Breast epithelium (tissue), 4 donors: ENCODE data around the gene CPHXL2. TPM values are rescaled to one million over a fixed set of nuclear protein-coding genes. Genes with fewer than 3 reads are reported as not detected.

Source experiments
- DNase-seq, 2 donors: peaks; one replicate each; pipeline ENCODE4 v3.0.0-alpha.2; 2019; ENCODE audit warnings: low spot score in 2 of 2
- H3K27ac ChIP-seq, 2 donors: fragments of 200-600 bp; sonication (generic) in 1 of 2; one replicate each; pipeline ENCODE4 v1.5.1; 2016 to 2019; ENCODE audit warnings: mild to moderate bottlenecking in 1 of 2
- H3K27me3 ChIP-seq, 2 donors: fragments of 200-600 bp; sonication (generic) in 1 of 2; one replicate each; pipeline versions ENCODE4 v1.5.1 to v1.6.0; 2017 to 2019; ENCODE audit warnings: control low read depth in 1 of 2, mild to moderate bottlenecking in 1 of 2
- H3K36me3 ChIP-seq: fragments of 200-600 bp; one replicate; pipeline ENCODE4 v1.5.1; 2019
- H3K4me1 ChIP-seq, 2 donors: fragments of 200-600 bp; sonication (generic); one replicate each; pipeline ENCODE4 v1.5.1; 2016 to 2019; ENCODE audit warnings: control low read depth in 1 of 2
- H3K4me3 ChIP-seq, 3 donors: fragments of 200-600 bp; sonication (generic); 1 replicate in 2 of 3; 2 replicates in 1 of 3; pipeline ENCODE4 v1.5.1; 2016 to 2019; ENCODE audit warnings: mild to moderate bottlenecking in 3 of 3, moderate library complexity in 2 of 3
- H3K9me3 ChIP-seq, 2 donors: fragments of 200-600 bp; sonication (generic) in 1 of 2; one replicate each; pipeline ENCODE4 v1.5.1; 2016 to 2019; ENCODE audit warnings: control low read depth in 1 of 2
- POLR2A ChIP-seq: fragments of 450-650 bp; IDR thresholded peaks from one replicate; pipeline ENCODE4 v1.6.1; 2016; ENCODE audit warnings: antibody characterized with exemption, mild to moderate bottlenecking, moderate library complexity
- POLR2AphosphoS5 ChIP-seq, 3 donors: sonication (generic); formaldehyde crosslinking; IDR thresholded peaks; one replicate each; pipeline ENCODE4 v1.6.1; 2017; ENCODE audit warnings: antibody characterized with exemption in 3 of 3
- intact Hi-C: fragments of 100-400 bp; cut with DNase I; formaldehyde crosslinking; loops from one replicate; pipeline ENCODE4 v1.15.1; 2023; ENCODE audit warnings: low total_unique reads
- total RNA-seq, 3 donors: library from RNA; depleted of rRNA; stranded (reverse); fragments of >200 nt; gene quantifications; one replicate each; pipeline ENCODE4 v1.1.0, GENCODE V29; 2016
- TF ChIP-seq, protein P1 (sequence below), 3 donors: fragments of 450-650 bp; IDR thresholded peaks; one replicate each; pipeline ENCODE4 v1.5.1; 2016 to 2017; ENCODE audit warnings: antibody characterized with exemption in 3 of 3, mild to moderate bottlenecking in 3 of 3, moderate library complexity in 3 of 3

The CPHXL2 gene
- total RNA-seq, 3 donors from 2014 or later: not detected

DNA sequence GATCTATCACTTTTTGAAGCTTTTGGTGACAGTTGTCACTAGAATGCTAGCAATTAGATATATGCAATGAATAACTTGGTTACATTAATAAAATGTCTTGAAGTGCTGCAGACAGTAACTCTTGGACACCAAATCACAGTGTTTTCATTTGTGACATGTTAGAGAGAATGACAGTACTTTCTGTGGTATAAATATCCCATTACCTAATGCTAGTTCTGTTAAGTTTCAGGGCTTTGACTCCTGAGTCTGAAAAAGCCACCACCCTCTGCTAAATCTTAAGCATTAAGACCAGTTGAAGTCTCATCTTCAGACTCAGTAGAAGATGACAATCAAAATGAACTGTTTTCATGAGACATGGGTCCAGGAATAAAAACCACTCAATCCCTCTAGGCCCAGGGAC lies 10.6 kb upstream of the CPHXL2 start:
- H3K27me3 ChIP-seq: no peaks in the 10 kb centered on the region
- H3K36me3 ChIP-seq: no peaks in the 10 kb centered on the region
- intact Hi-C loops: no loop called here
- DNase-seq: no peak
- H3K27ac ChIP-seq: no peak overlapping the region
- TF ChIP-seq POLR2A (no peak), POLR2AphosphoS5 (IDR thresholded peaks at IDR 0.05) (no peak)
- TF ChIP-seq, protein P1, sequence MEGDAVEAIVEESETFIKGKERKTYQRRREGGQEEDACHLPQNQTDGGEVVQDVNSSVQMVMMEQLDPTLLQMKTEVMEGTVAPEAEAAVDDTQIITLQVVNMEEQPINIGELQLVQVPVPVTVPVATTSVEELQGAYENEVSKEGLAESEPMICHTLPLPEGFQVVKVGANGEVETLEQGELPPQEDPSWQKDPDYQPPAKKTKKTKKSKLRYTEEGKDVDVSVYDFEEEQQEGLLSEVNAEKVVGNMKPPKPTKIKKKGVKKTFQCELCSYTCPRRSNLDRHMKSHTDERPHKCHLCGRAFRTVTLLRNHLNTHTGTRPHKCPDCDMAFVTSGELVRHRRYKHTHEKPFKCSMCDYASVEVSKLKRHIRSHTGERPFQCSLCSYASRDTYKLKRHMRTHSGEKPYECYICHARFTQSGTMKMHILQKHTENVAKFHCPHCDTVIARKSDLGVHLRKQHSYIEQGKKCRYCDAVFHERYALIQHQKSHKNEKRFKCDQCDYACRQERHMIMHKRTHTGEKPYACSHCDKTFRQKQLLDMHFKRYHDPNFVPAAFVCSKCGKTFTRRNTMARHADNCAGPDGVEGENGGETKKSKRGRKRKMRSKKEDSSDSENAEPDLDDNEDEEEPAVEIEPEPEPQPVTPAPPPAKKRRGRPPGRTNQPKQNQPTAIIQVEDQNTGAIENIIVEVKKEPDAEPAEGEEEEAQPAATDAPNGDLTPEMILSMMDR (IDR thresholded peaks at IDR 0.05): no peak
- H3K4me3 ChIP-seq: no peak overlapping the region
- no peaks in the 10 kb centered on the region for H3K4me1 ChIP-seq
- no peaks in the 10 kb centered on the region for H3K9me3 ChIP-seq

DNA sequence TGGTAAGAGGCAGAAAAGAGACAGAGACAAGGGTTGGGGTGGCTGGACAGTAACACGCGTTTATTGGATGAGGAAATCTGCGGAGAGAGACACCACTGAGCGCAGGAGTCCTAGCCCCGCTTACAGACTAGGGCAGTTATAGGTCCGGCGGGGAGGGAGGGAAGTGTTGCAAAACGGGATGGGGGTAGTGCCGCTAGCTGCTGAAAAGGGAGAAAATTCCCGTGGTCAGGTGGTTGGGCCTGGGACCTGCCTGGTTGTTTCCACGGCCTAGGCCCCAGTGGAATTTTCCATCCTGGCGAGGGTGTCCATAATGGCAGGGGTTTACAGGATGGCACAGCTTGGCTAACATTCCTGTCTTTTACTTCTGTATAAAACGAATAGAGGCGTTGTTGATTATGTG lies 5.5 kb upstream of the CPHXL2 start:
- Histone ChIP-seq H3K9me3 (no peaks in the 10 kb centered on the region), H3K27ac (no peak overlapping the region), H3K27me3 (no peaks in the 10 kb centered on the region), H3K36me3 (no peaks in the 10 kb centered on the region), H3K4me3 (no peak overlapping the region), H3K4me1 (no peaks in the 10 kb centered on the region)
- TF ChIP-seq POLR2A: no peak
- TF ChIP-seq, protein P1 (IDR thresholded peaks at IDR 0.05): no peak
- TF ChIP-seq POLR2AphosphoS5 (IDR thresholded peaks at IDR 0.05): no peak
- intact Hi-C loops: no loop called here
- no peak for DNase-seq

DNA sequence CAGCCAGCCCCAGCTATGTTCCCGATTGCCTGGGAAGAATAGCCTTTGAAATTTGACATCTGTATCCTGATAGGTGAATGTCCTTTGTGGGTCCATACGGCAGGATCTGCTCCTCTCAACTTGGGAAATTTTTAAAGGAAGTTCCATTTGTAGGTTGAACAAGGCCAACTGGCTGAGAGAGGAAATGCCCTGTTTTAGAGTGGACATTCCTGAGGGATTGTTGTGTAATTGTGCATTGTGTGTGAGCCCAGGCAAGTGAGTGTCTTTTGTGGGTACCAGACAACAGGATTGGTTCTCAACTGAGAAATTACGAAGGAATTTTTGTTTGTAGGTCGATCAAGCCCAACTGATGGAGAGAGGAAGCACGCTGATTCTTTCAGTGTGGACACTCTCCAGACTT lies 2.6 kb upstream of the CPHXL2 start:
- Histone ChIP-seq H3K9me3 (no peaks in the 10 kb centered on the region), H3K4me3 (no peak overlapping the region), H3K27ac (no peak overlapping the region), H3K36me3 (no peaks in the 10 kb centered on the region), H3K4me1 (no peaks in the 10 kb centered on the region), H3K27me3 (no peaks in the 10 kb centered on the region)
- TF ChIP-seq POLR2A (no peak), POLR2AphosphoS5 (IDR thresholded peaks at IDR 0.05) (no peak)
- TF ChIP-seq, protein P1 (IDR thresholded peaks at IDR 0.05): no peak
- intact Hi-C loops: no loop called here
- no peak for DNase-seq

DNA sequence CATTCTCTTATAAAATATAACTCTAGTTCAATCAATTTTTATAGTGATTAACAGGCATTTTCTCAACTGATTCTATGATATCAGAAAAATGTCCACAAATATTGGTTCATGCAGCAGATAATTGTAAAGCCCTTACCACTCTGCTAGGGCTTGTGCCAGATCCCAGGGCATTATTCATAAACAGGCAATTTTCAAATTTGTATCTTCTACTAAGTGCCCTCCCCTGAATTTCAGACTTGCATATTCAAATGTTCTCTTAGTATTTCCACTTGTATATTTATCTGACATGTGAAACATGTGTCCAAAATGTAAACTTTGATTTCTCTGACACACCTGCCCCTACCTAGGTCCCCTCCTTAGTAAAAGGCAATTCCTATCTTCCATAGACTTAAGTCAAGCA lies 9.3 kb downstream of the CPHXL2 start:
- Histone ChIP-seq H3K4me1 (no peaks in the 10 kb centered on the region), H3K36me3 (no peaks in the 10 kb centered on the region), H3K27me3 (no peaks in the 10 kb centered on the region), H3K4me3 (no peak overlapping the region), H3K9me3 (no peaks in the 10 kb centered on the region), H3K27ac (no peak overlapping the region)
- intact Hi-C loops: no loop called here
- TF ChIP-seq, protein P1 (IDR thresholded peaks at IDR 0.05): no peak
- TF ChIP-seq POLR2A (no peak), POLR2AphosphoS5 (IDR thresholded peaks at IDR 0.05) (no peak)
- no peak for DNase-seq

DNA sequence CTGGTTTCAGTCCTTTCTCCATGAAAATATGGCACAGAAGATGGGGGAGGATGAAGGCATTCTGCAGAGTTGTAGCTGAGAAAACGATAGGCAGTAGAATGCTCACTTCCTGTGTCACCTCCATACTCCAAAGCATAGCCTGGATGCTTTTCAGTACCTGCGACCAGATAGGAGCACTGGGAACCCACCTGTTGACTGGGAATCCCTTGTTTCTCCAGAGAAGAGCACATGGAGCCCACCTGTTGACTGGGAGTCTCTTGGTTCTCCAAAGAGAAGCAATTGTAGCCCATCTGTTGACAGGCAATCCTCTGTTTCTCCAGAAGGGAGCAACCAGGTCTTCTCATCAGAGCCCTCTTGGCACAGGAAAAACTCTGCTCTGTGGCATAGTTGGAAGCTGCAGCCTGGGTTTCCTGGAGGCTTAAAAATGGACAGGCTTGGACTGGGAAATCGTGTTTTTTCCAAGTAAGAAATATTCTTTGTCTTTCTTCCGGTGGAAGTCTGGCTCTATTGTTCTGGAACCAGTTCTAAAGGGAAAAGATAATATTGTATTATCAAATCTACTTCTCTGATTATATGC lies 16.0 kb downstream of the CPHXL2 start:
- no peaks in the 10 kb centered on the region for H3K36me3 ChIP-seq
- no peaks in the 10 kb centered on the region for H3K4me1 ChIP-seq
- TF ChIP-seq POLR2A: no peak
- no peak for TF ChIP-seq POLR2AphosphoS5 (IDR thresholded peaks at IDR 0.05)
- TF ChIP-seq, protein P1 (IDR thresholded peaks at IDR 0.05): no peak
- H3K27me3 ChIP-seq: no peaks in the 10 kb centered on the region
- intact Hi-C loops: no loop called here
- no peak overlapping the region for H3K27ac ChIP-seq
- no peak for DNase-seq
- H3K4me3 ChIP-seq: no peak overlapping the region
- no peaks in the 10 kb centered on the region for H3K9me3 ChIP-seq
